ENCODE measurements around the gene CD28.

GRCh38 chr2:203732953-203733510 is 26.6 kb downstream of the CD28 start:
- no peak for TF ChIP-seq POLR2A (IDR thresholded peaks at IDR 0.05)
- TF ChIP-seq CTCF (IDR thresholded peaks at IDR 0.05): no peak
